HG03460 (cell line): ENCODE measurements around the gene DMD.

Experiments
- ATAC-seq: cut with Tn5 transposase; IDR thresholded peaks from one replicate; pipeline ENCODE4 v1.9.1; 2021; ENCODE audit not compliant: unreplicated experiment

Gene DMD

DNA sequence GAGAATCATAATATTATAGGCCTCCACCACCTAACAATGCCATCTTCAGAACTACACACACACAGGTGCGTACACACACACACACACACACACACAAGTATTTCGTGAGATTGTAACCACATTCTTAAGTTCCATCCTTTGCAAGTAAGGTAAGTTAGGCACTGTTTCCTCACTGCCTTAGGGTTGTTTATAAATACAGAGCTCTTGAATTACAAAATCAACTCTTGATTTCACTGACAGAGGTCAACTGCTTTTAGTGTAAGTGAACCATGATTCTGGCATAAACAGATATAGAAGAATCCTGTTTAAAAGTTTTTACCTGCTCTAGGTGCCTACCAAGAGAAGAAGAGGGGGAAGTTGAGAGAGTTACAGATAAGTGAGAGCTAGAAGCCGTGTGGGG is 166.1 kb downstream of the DMD start:
- ATAC-seq = no peak

DNA sequence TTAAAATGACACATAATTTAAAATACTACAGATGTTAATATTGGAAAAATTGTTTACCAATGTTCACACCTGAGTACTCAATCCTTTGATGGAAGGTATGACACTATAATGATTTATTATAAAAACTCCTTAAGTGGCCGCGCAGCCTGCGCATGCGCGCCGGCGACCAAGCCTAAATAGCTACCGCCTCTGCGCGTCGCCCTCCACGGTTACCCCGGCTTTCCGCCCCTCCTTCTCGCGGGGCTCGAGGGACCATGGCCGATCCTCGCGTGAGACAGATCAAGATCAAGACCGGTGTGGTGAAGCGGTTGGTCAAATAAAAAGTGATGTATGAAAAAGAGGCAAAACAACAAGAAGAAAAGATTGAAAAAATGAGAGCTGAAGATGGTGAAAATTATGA is 170.2 kb downstream of the DMD start:
- no peak for ATAC-seq

DNA sequence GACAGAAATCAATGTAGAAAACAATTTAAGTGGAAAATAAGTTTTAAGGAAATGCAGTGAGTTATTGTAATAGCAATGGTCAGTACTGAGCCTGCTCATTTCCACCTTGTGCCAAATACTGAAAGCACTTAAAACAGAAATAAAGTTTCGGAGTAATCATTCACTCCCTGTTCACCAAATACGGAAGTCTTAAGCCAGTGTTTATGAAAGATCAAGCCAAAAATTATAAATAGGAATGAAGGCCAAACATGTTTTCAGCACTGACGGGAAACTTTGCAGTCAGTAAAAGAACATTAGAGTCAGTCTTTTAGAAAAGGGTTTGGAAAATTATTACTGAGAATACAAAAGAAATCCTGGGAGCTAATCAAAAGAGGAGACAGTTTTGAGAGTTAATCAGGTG is 178.6 kb downstream of the DMD start:
- ATAC-seq = no peak

DNA sequence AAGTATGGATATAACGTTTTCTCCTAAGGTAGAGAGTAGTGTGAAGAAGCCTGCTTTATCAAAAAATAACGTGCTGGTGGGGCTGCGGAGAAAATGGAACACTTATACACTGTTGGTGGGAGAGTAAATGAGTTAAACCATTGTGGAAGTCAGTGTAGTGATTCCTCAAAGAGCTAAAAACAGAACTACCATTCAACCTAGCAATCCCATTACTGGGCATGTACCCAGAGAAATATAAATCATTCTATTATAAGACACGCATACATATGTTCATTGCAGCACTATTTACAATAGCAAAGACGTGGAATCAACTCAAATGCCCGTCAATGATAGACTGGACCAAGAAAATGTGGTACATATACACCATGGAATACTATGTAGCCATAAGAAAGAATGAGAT is 196.4 kb downstream of the DMD start:
- no peak for ATAC-seq

DNA sequence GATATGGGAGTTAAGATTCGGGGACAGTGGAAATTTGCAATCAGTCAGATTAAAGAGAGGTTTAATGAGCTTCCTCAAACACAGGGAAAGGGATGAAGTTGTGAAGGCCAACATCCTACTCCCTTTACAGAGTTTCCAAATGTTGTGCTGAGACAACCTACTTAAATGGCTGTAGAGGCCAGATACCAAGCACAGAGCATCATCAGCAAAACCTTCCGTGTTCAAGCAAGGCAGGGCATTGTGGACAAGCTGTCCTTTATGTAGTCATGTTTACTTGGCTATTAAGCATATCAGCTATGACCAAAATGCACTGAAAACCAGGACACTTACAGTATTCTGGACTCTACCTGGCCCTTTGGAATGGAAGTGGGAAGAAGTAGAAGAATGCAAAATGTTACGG is 197.3 kb downstream of the DMD start:
- no peak for ATAC-seq

DNA sequence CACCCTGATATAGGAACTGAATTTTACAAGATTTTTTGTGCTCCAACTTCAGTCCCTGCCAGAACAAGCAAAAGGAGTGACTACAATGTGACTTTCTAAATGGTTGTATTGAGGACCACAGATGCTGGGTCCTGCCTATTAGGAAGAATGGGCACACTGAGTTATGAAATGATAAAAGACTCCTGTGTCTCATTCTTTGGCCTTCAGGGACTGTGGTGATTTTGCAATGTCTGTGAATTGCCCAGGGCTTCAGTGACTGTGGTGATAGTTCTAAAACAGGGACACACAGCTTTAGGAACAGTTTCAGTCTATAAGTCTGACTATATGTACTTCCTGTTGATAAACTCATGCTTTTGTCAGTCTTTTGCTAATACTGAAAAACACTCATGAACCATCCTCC is 210.2 kb downstream of the DMD start:
- ATAC-seq = no peak

DNA sequence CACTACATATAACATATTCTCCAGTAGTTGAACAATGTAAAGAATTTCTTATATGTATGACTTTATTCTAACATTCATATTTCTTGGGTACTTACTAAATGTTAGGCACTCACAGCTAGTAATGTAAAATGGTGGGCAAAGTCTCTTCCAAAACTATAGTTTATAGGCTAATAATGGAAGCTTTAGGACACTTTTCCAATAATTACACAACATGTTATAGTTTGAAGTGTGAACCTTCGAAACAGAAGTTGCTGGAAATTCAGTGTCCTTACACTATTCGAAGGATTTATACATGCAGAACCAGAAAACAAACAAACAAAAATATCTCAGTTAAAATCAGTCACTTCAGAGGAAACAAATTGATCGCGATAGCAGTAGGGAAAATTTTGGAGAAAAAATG is 212.6 kb downstream of the DMD start:
- no peak for ATAC-seq

DNA sequence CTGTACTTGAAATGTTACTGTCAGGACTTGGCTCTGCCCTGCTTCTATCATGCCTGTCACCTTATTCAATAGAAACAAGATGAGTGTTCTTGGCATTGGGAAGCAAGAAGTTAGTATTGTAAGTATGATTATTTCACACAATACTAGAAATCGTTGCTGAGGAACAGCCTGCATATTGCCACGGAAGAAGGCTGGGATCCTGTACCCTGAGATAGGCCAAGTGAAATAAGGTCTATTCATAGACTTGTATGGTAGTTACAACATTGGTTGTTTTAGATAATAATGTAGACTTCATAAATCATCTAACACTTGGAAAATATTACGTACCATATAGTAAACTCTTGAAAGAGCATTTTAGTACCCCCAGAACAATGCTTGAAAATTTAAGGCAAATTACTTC is 215.9 kb downstream of the DMD start:
- no peak for ATAC-seq

DNA sequence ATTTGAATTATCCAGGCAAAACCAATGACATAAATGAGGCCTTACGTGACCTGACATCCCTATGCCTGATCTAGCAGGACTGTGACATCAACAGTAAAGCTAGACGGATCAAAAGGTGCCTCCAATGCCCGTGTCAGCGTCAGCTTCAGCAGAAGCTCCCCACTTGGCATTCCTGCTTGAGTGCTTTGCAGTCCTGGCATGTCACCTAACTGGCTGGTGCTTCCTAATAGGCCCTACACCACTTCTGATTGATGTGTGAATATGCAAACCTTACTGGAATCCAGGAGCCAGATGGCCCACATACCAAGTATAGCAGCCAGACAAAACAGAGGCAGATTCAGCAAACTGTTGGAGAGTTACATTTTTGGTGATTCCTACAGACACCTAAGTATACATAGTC is 224.2 kb downstream of the DMD start:
- ATAC-seq = no peak

DNA sequence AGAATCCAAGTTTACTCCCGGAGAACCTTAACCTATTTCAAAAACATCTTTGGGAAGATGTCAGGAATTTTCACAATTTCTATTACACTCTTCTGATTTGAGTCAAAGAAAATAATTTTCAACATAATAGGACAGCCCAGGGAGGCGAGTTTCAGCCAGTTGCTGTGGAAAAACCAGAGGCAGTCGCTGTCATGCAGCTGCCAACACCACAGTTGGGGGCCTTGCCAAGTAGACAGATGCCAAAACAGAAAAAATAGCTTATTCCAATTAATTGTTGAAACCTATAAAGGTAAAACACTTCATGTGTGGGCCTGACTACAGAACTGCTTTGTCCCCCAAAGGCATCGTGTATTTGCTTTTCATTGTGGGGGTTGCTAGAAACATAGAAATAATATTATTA is 225.8 kb downstream of the DMD start:
- no peak for ATAC-seq

DNA sequence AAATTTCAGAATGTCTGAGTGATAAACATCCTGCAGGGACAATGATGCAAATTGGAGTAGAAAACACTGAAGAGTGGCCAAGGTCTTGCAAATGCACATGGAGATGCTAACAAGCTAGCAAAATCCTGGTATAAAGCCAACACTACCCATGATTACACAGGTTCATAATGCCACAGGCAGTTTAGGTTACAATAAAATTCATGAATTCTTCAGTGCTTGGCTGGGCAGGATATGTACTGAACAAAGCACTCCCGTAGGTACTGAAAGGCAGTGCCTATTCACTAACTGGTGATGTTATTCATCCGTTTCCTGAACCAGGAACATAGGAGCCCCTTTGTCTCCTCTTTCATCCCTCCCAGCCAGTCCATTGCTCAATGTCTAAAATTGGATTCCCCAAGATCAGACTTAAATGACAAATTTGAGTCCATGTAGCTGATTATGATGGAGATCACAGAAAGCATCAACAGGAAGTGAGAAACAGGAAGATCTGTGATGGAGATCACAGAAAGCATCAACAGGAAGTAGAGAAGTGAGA is 244.5 kb downstream of the DMD start:
- ATAC-seq = no peak

DNA sequence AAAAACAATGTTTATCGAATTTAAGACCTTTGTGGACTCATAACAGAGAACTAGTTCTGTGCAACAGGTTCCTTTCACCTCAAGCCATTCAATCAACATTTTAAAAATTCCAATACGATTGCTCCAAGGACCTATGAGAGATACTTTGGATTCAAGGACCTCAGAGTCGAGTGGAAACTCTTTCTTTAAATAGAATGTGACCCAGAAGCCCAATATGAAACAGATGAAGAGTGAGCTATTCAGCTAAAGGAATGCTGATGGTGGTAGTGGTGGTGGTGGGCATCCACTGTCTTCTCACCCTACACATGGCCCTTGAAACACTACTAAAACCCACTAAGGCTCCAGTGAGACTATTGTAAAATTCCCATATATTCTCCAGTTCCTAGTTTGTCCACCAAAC is 257.2 kb downstream of the DMD start:
- ATAC-seq = no peak

DNA sequence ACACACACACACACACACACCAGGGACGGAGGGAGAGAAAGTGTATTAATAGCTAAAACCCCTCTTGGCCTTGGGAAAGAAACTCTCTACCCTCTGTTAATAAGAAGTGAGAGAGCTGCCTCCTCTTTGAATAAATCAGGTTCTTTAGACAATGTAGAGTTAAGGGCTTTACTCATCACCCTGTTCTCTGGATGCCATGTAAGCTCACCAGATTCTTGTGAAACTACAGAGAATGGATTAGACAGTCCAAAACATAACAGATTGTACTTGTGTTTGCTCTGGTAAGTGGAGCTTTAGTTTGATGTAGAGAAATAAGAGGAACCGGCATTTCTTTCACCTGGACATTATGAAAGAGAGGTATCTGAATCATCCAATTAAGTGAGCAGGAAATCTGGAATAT is 263.2 kb downstream of the DMD start:
- ATAC-seq = no peak

DNA sequence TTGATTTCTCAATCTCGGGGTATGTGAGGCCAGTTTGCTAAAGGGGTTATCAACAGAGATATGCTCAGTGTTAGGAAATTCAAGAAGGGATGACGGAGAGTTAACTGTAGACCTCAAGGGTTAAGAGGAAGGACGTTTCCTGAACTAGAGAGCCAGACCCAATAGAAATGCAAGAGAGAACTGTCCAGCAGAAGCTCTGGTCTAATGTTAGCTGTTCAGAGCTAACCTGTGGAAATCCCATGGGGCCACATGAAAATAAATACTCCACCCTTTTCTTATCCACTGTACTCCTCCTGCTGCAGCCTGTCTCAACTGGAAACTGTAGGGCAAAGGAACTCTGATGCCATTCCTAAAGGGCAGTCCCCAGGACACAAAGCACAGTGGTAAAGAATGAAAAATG is 274.3 kb downstream of the DMD start:
- no peak for ATAC-seq

DNA sequence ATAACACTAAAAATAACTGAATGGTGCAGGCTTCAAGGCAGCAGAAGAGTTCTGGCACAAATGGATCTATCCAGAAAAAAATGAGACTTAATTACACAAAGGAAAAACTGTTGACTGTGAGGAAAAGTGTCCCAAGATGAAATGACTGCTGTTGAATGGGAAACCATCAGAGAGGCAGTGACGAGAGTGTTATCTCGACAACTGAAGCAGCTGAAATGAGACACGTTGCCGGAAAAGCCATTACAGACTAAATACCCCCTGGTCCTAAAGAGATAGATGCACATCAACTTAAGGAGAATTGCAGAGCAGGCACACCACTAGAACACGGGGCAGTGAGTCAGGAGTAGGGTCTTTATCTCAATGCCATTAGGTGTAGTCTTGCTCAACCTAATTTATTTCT is 277.8 kb downstream of the DMD start:
- ATAC-seq = no peak

DNA sequence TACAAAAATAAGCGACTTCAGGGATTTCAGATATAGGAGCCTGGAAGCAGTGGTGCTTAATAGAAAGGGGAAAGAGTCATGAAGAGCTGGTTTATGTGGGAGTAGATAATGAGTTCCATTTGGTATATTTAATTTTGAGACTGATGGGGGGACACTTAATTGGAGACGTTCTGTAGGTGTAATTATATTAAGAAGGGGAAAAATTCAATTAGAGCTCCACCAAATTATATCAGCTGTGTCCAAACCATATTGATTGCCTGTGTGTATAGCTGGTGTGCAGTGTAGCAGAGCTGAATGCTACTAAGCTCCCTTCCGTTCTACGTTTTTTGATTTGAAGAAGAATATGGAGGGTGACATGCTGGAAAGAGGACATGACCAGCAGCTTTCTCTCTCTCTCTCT is 282.3 kb downstream of the DMD start:
- no peak for ATAC-seq

DNA sequence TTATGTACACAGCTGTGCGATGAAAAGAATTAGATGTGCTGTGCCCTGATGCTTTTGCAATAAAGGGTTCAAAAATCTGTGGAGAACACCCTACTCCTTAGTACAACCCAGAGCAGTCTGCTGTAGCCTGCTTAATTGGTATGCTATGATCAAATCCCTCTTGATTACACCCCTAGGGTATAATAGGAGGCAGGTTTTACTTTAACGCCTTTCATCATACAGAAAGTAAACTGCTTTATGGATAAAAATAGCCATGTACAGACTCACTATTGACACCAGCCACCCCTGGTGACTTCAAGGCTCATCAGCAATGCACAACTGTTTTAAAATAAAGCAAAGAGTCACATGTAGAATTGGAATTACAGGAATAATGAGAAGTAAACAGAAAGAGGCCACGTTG is 315.3 kb downstream of the DMD start:
- no peak for ATAC-seq

DNA sequence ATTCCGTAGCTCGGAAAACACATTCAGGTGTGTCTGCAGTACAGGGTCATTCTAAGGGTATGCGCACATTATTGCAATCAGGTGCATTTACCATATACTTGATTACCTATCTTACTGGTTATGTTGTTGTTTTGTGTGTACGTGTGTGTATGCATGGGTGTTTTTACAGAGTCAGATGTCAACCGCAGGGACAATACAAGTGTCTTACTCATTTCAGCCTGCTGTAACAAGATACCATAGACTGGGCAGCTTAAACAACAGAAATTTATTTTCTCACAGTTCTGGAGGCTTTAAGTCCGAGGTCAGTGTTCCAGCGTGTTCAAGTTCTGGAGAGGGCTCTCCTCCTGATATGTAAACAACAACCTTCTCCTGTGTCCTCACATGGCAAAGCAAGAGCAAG is 316.7 kb downstream of the DMD start:
- no peak for ATAC-seq

DNA sequence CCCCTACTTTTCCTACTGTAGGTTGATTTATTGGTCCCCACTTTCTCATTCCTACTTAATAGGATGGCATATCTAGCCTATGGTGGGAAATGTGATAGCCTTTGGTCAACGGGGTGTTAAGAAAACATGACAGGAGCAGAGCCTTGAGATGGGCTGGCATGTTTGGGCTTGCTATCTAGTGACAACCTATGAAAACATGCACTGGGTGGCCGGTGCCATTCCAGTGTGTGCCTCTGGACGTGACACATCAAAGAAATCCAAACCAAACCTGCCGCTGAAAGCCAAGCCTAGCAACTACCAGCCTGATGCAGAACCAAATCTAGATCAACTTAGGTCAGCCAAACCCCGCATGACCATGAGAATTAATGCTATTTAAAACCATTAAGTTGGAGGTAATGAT is 317.6 kb downstream of the DMD start:
- ATAC-seq = no peak

DNA sequence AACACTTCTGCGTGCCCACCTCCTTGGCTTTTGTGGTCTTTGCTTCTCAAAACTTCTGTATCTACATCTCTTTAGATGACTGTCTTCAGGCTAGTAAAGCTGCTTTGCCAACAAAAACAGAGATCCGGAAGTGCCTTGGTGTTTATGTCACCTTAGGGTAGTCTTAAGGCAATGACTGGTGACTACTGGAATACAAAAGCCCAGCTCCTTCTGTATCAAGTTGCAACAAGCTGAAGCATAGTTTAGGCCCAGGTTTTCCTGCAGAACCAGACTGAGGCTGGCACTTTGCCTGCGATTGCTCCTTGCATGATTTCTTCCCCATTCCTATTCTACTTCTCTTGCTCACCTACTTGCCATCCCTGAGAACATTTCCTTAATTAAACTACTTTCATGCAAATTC is 333.8 kb downstream of the DMD start:
- no peak for ATAC-seq

DNA sequence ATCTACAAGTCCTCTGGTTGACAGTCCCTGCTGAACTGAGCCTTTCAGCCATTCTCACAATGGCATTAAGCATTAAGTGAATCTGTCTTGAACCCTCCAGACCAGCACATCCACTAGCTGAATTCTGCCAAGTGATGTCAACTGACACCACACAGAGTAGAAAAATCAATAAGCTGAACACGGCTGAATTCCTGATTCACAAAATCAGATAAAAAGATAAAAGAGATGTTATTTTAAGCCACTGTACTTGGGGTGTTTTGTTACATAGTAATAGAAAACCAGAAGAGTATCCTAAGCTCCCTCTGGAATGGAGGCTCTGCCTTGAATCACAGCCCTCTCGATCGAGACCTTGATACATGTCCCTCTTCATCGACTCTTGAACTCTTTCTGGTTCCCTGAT is 336.5 kb downstream of the DMD start:
- ATAC-seq = no peak

DNA sequence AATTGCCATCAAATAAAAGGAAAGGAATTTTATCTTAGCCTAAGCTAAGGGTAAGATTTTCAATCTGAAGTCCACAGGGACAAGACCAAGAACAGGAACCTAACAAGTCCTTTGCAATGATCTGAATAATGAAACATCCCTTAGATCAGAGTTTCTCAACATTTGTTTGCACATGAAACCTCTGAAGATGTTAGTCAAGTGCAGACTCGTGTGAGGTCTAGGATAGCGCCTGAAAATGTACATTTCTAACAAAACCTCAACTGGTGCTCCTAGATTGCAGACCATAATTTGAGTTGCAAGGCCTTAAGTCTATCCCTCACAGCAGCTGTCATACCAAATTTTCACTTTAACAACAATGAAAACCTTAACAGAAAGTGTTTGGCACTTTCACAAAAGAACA is 337.6 kb downstream of the DMD start:
- ATAC-seq = no peak

DNA sequence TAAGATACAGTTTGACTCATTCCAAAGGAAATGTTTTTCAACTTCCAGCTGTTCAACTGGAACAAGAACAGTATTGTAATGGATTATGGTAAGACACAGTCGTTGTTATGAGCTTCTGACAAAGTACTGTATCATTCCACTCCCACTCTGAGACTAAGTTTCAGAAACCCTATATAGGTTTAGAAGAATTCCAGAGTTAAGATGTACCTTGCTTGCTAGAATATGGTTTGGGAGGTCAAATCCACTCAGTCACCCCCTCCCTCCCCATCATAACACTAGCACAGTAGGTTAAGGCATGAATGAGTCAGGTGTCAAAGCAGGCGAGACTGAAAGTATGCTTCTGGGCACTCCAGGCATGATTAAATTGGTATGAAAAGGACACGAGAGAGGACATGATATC is 339.7 kb downstream of the DMD start:
- ATAC-seq = no peak

DNA sequence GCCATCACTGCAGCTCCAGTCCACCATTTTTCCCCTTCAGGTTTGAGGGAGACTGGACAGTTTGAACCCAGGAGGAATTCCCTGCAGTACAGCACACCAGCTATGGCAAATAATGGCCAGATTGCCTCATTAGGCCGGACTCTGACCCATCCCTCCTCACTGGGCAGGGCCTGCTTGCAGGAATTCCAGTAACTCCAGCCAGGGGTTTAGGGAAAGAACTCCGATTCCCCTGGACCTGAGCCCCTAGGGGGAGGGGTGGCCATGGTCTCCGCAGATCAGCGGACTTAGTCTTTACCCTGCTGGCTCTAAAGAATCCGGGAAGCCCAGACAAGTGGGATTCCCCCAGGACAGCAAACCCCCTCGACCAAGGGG is 342.8 kb downstream of the DMD start:
- ATAC-seq = no peak
